Smooth muscle cell (in vitro differentiated cells): Measurements from ENCODE around the gene ACSBG1. TPM values are rescaled to one million over a fixed set of nuclear protein-coding genes. Genes with fewer than 3 reads are reported as not detected.

Source experiments
- DNase-seq: peaks from one replicate; lab custom pipeline; 2025; ENCODE audit not compliant: unreplicated experiment; lab: John Stamatoyannopoulos, UW
- H2AFZ ChIP-seq: fragments of 200-600 bp; sonication (generic); 2 replicates; pipeline ENCODE4 v1.6.0; 2016; ENCODE audit warnings: antibody characterized with exemption, low read depth, mild to moderate bottlenecking
- H3F3A ChIP-seq: fragments of 200-600 bp; sonication (generic); 2 replicates; pipeline ENCODE4 v1.6.0; 2017; ENCODE audit warnings: antibody characterized with exemption, low read depth
- H3K27ac ChIP-seq: fragments of 200-600 bp; sonication (generic); 2 replicates; pipeline ENCODE4 v1.5.1; 2016; ENCODE audit warnings: low read depth, mild to moderate bottlenecking
- H3K27me3 ChIP-seq: fragments of 200-600 bp; sonication (generic); 2 replicates; pipeline ENCODE4 v1.6.1; 2016; ENCODE audit warnings: low read depth, mild to moderate bottlenecking
- H3K36me3 ChIP-seq: fragments of 200-600 bp; sonication (generic); 2 replicates; pipeline ENCODE4 v1.5.1; 2016; ENCODE audit warnings: low read depth
- H3K4me1 ChIP-seq: fragments of 200-600 bp; sonication (generic); 2 replicates; pipeline ENCODE4 v1.5.1; 2016; ENCODE audit warnings: low read depth
- H3K4me2 ChIP-seq: fragments of 200-600 bp; sonication (generic); 2 replicates; pipeline ENCODE4 v1.6.0; 2016; ENCODE audit warnings: mild to moderate bottlenecking
- H3K4me3 ChIP-seq: fragments of 200-600 bp; sonication (generic); 2 replicates; pipeline ENCODE4 v1.5.1; 2016; ENCODE audit warnings: mild to moderate bottlenecking
- H3K79me2 ChIP-seq: fragments of 200-600 bp; sonication (generic); 2 replicates; pipeline ENCODE4 v1.6.0; 2016; ENCODE audit warnings: low read depth, mild to moderate bottlenecking
- H3K9ac ChIP-seq: fragments of 200-600 bp; sonication (generic); 2 replicates; pipeline ENCODE4 v1.6.0; 2016; ENCODE audit warnings: low read depth
- H3K9me3 ChIP-seq: fragments of 200-600 bp; sonication (generic); replicated peaks from 2 replicates; pipeline ENCODE4 v1.5.1; 2016; ENCODE audit warnings: low read depth
- H4K20me1 ChIP-seq: fragments of 200-600 bp; sonication (generic); 2 replicates; pipeline ENCODE4 v1.6.0; 2016; ENCODE audit warnings: low read depth
- CTCF ChIP-seq: fragments of 200-600 bp; sonication (generic); IDR thresholded peaks from 2 replicates; pipeline ENCODE4 v1.5.1; 2017; ENCODE audit warnings: borderline replicate concordance, mild to moderate bottlenecking, antibody characterized with exemption; ENCODE audit not compliant: insufficient read depth, poor library complexity, severe bottlenecking
- WGBS: methylation state at CpG from one replicate; pipeline ENCODE4 v1.1.7; 2016; ENCODE audit warnings: low lambda C conversion rate; 5-methylcytosine and 5-hydroxymethylcytosine counted together
- polyA plus RNA-seq: library from polyadenylated mRNA; unstranded; fragments of >200 nt; fragmentation: Nextera tagmentation; extraction: Ambion mirVana; gene quantifications from 2 replicates; pipeline ENCODE4 v1.2.1, GENCODE V29; 2016
- total RNA-seq: library from RNA; depleted of rRNA; stranded (reverse); fragments of >200 nt; gene quantifications from 2 replicates; pipeline ENCODE4 v1.2.3, GENCODE V29; 2014

ACSBG1 gene
- total and polyA plus RNA-seq, 2 experiments from 2014 or later = under 0.01 to 0.22 TPM

- no peaks in the 10 kb centered on the region for H3K79me2 ChIP-seq
- 96% methylated on average over 10 of the region's 10 CpGs for WGBS
- H3K4me3 ChIP-seq = no peak overlapping the region
- no peaks in the 10 kb centered on the region for H3K9me3 ChIP-seq
- H2AFZ ChIP-seq = no peak overlapping the region
- no peak overlapping the region for H3K4me2 ChIP-seq
- H3K36me3 ChIP-seq = no peaks in the 10 kb centered on the region
- H3K4me1 ChIP-seq = no peaks in the 10 kb centered on the region
- no peak for TF ChIP-seq CTCF
- no peaks in the 10 kb centered on the region for H4K20me1 ChIP-seq
- no peak overlapping the region for H3K27ac ChIP-seq
- H3K9ac ChIP-seq = no peak overlapping the region
- H3K27me3 ChIP-seq = no peaks in the 10 kb centered on the region
- DNase-seq = no peak
- H3F3A ChIP-seq = no peaks in the 10 kb centered on the region
Measured at GRCh38 chr15:78200276-78200930, 34.0 kb downstream of the ACSBG1 start.

GRCh38 chr15:78197632-78198031 lies 36.7 kb downstream of the ACSBG1 start:
- H3F3A ChIP-seq = no peaks in the 10 kb centered on the region
- no peaks in the 10 kb centered on the region for H4K20me1 ChIP-seq
- H3K9me3 ChIP-seq = no peaks in the 10 kb centered on the region
- no peaks in the 10 kb centered on the region for H3K27me3 ChIP-seq
- DNase-seq = no peak
- no peak overlapping the region for H2AFZ ChIP-seq
- H3K36me3 ChIP-seq = no peaks in the 10 kb centered on the region
- no peak overlapping the region for H3K4me3 ChIP-seq
- TF ChIP-seq CTCF = no peak
- H3K9ac ChIP-seq = no peak overlapping the region
- no peaks in the 10 kb centered on the region for H3K79me2 ChIP-seq
- no peak overlapping the region for H3K27ac ChIP-seq
- no peaks in the 10 kb centered on the region for H3K4me1 ChIP-seq
- no peak overlapping the region for H3K4me2 ChIP-seq
- 73% methylated on average over 7 of the region's 7 CpGs for WGBS

GRCh38 chr15:78195735-78196201 lies 38.6 kb downstream of the ACSBG1 start:
- Histone ChIP-seq H3K4me1 (no peaks in the 10 kb centered on the region), H3K9me3 (no peaks in the 10 kb centered on the region), H3K9ac (no peak overlapping the region), H3K79me2 (no peaks in the 10 kb centered on the region), H4K20me1 (no peaks in the 10 kb centered on the region), H2AFZ (no peak overlapping the region), H3K27ac (no peak overlapping the region), H3K4me2 (no peak overlapping the region), H3K4me3 (no peak overlapping the region), H3F3A (no peaks in the 10 kb centered on the region), H3K27me3 (no peaks in the 10 kb centered on the region), H3K36me3 (no peaks in the 10 kb centered on the region)
- DNase-seq = no peak
- TF ChIP-seq CTCF = peak; percentile 50
- 49% methylated on average over 7 of the region's 7 CpGs for WGBS

DNA sequence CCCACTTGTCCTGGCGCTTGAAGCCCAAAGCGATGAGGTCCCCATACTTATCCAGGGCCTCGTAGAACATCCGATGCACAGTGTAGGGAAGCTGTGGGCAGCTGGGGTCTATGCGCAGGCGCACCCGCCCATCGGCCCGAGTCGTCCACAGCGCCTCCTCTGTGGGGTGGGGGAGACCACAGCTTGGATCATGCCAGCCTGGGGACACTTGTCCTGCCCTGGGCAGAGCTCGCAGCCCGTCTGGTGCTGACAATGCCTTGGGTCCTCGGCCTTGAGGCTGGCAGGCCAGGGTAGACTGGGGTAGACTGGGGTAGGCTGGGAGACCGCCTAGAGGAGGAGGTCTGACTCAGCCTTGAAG lies 39.8 kb downstream of the ACSBG1 start:
- Histone ChIP-seq H4K20me1 (no peaks in the 10 kb centered on the region), H3K9me3 (no peaks in the 10 kb centered on the region), H3K36me3 (no peaks in the 10 kb centered on the region), H3K4me3 (no peak overlapping the region), H3K27me3 (no peaks in the 10 kb centered on the region), H3K4me1 (no peaks in the 10 kb centered on the region), H3K27ac (no peak overlapping the region), H3F3A (no peaks in the 10 kb centered on the region), H3K79me2 (no peaks in the 10 kb centered on the region), H2AFZ (no peak overlapping the region), H3K9ac (no peak overlapping the region), H3K4me2 (no peak overlapping the region)
- 94% methylated on average over 15 of the region's 15 CpGs for WGBS
- DNase-seq = no peak
- TF ChIP-seq CTCF = no peak
